Measurements from ENCODE around the gene ETV4. TPM values are rescaled to one million over a fixed set of nuclear protein-coding genes. Genes with fewer than 3 reads are reported as not detected.

The ETV4 gene
- total RNA-seq, 1 donor from 2014 or later, result not detected

- Mint-ChIP-seq H3K27ac (ENCODE audit: unreplicated experiment) (no peak overlapping the region), H3K4me1 (ENCODE audit: low read depth, unreplicated experiment) (no peaks in the 10 kb centered on the region), H3K9me3 (ENCODE audit: unreplicated experiment) (peaks cover 7% of the 10 kb centered on the region), H3K4me3 (ENCODE audit: unreplicated experiment) (no peak overlapping the region), H3K36me3 (ENCODE audit: unreplicated experiment) (no peaks in the 10 kb centered on the region), H3K27me3 (ENCODE audit: unreplicated experiment) (peaks cover 1% of the 10 kb centered on the region)
- no peak for DNase-seq
- no peak for TF ChIP-seq CTCF (IDR thresholded peaks at IDR 0.05; ENCODE audit: partially characterized antibody, unreplicated experiment)
Measured at GRCh38 chr17:43558805-43559160, 12.6 kb upstream of the ETV4 start.

GRCh38 chr17:43556292-43556691 lies 10.2 kb upstream of the ETV4 start:
- H3K9me3 Mint-ChIP-seq (ENCODE audit: unreplicated experiment), result peaks cover 8% of the 10 kb centered on the region
- H3K27me3 Mint-ChIP-seq (ENCODE audit: unreplicated experiment), result peaks cover 4% of the 10 kb centered on the region
- no peak for DNase-seq
- H3K36me3 Mint-ChIP-seq (ENCODE audit: unreplicated experiment), result no peaks in the 10 kb centered on the region
- no peaks in the 10 kb centered on the region for H3K4me1 Mint-ChIP-seq (ENCODE audit: low read depth, unreplicated experiment)
- H3K27ac Mint-ChIP-seq (ENCODE audit: unreplicated experiment), result no peak overlapping the region
- H3K4me3 Mint-ChIP-seq (ENCODE audit: unreplicated experiment), result no peak overlapping the region
- TF ChIP-seq CTCF (IDR thresholded peaks at IDR 0.05; ENCODE audit: partially characterized antibody, unreplicated experiment), result no peak

- Mint-ChIP-seq H3K36me3 (ENCODE audit: unreplicated experiment) (no peaks in the 10 kb centered on the region), H3K4me1 (ENCODE audit: low read depth, unreplicated experiment) (no peaks in the 10 kb centered on the region), H3K4me3 (ENCODE audit: unreplicated experiment) (no peak overlapping the region), H3K27me3 (ENCODE audit: unreplicated experiment) (peaks cover 7% of the 10 kb centered on the region), H3K27ac (ENCODE audit: unreplicated experiment) (no peak overlapping the region), H3K9me3 (ENCODE audit: unreplicated experiment) (peaks cover 4% of the 10 kb centered on the region)
- no peak for TF ChIP-seq CTCF (IDR thresholded peaks at IDR 0.05; ENCODE audit: partially characterized antibody, unreplicated experiment)
- DNase-seq, result no peak
Measured at GRCh38 chr17:43554857-43555256, 8.7 kb upstream of the ETV4 start.

GRCh38 chr17:43553573-43553972 lies 7.4 kb upstream of the ETV4 start:
- Mint-ChIP-seq H3K9me3 (ENCODE audit: unreplicated experiment) (peaks cover 4% of the 10 kb centered on the region), H3K4me3 (ENCODE audit: unreplicated experiment) (no peak overlapping the region), H3K27me3 (ENCODE audit: unreplicated experiment) (peaks cover 7% of the 10 kb centered on the region), H3K36me3 (ENCODE audit: unreplicated experiment) (no peaks in the 10 kb centered on the region), H3K27ac (ENCODE audit: unreplicated experiment) (no peak overlapping the region), H3K4me1 (ENCODE audit: low read depth, unreplicated experiment) (no peaks in the 10 kb centered on the region)
- no peak for TF ChIP-seq CTCF (IDR thresholded peaks at IDR 0.05; ENCODE audit: partially characterized antibody, unreplicated experiment)
- DNase-seq, result no peak

- Mint-ChIP-seq H3K27me3 (ENCODE audit: unreplicated experiment) (peaks cover 5% of the 10 kb centered on the region), H3K36me3 (ENCODE audit: unreplicated experiment) (no peaks in the 10 kb centered on the region), H3K27ac (ENCODE audit: unreplicated experiment) (no peak overlapping the region), H3K4me3 (ENCODE audit: unreplicated experiment) (no peak overlapping the region), H3K9me3 (ENCODE audit: unreplicated experiment) (peaks cover 2% of the 10 kb centered on the region), H3K4me1 (ENCODE audit: low read depth, unreplicated experiment) (no peaks in the 10 kb centered on the region)
- DNase-seq, result no peak
- no peak for TF ChIP-seq CTCF (IDR thresholded peaks at IDR 0.05; ENCODE audit: partially characterized antibody, unreplicated experiment)
Measured at GRCh38 chr17:43552229-43552837, 6.2 kb upstream of the ETV4 start.

Measured in glutamatergic neuron (in vitro differentiated cells).